ENCODE measurements around the gene MAP3K6. TPM values are rescaled to one million over a fixed set of nuclear protein-coding genes. Genes with fewer than 3 reads are reported as not detected.
A peak's percentile ranks its signal among the peaks of the same experiment; 100 is the strongest.

The MAP3K6 gene
- total and polyA plus RNA-seq, 2 of the 13 experiments (the other 11 are each of a cell fraction or from before 2014, with no cell fraction given) = 2.7 to 3.2 TPM

GRCh38 chr1:27345272-27345671 lies 21.5 kb downstream of the MAP3K6 start:
- in situ Hi-C loops (cut with HindIII; ENCODE audit: extremely low pct_ligation_motif_present, low pct_unique_long_range_greater_than_20kb) (no loop called here), intact Hi-C loops (cut with micrococcal nuclease; ENCODE audit: unreplicated experiment) (no loop called here)
- no peak for TF ChIP-seq MZF1 (CRISPR knock-in tag; IDR thresholded peaks at IDR 0.05; ENCODE audit: borderline replicate concordance)
- TF ChIP-seq KAT2B (IDR thresholded peaks at IDR 0.05; ENCODE audit: borderline replicate concordance, low read depth, low read length) = no peak
- no peak for TF ChIP-seq ZFYVE20 (CRISPR knock-in tag; IDR thresholded peaks at IDR 0.05; ENCODE audit: borderline replicate concordance, low read depth)
- Histone ChIP-seq H3K79me2 (ENCODE audit: insufficient read depth, low read length) (no peaks in the 10 kb centered on the region), H3K4me3 (replicated peaks in 1 of 3; ENCODE audit: insufficient read depth in 1 of 3, low read depth in 2 of 3, low read length in 3 of 3) (no peak overlapping the region), H3K4me2 (ENCODE audit: low read depth, low read length) (no peak overlapping the region), H4K20me1 (ENCODE audit: insufficient read depth, low read length) (no peaks in the 10 kb centered on the region), H3K27ac (ENCODE audit: extremely low read length, insufficient read depth, low read length) (no peak overlapping the region), H3K36me3 (replicated peaks in 1 of 2; ENCODE audit: control insufficient read depth in 1 of 2, insufficient read depth in 2 of 2, low read length in 2 of 2) (no peaks in the 10 kb centered on the region), H3K27me3 (ENCODE audit: control insufficient read depth in 1 of 2, insufficient read depth in 2 of 2, low read length in 2 of 2) (no peaks in the 10 kb centered on the region; a peak in 1 of 5 replicates), H2AFZ (ENCODE audit: low read length) (no peak overlapping the region), H3K9me3 (ENCODE audit: low read length) (no peaks in the 10 kb centered on the region), H3K4me1 (ENCODE audit: insufficient read depth, low read length) (peaks cover 30% of the 10 kb centered on the region), H3K9ac (ENCODE audit: insufficient read depth, low read depth, low read length) (no peak overlapping the region)
- no peak for FAIRE-seq
- DNase-seq (ENCODE audit: low spot score) = no peak
- POLR2A ChIA-PET = interaction anchor here (1.2 kb wide), 1 partner anchor 21 kb away, joined by 5 read pairs; the partner anchor contains the start of gene MAP3K6
- no peak for ATAC-seq
- BruUV-seq (replicated peaks) = no TSS peak
- WGBS (ENCODE audit: low lambda C conversion rate) = 97% methylated on average over 5 of the region's 12 CpGs
- CTCF ChIA-PET (ENCODE audit: low intra/inter-chr PET ratio, low total read pairs) = no interaction called here

GRCh38 chr1:27343639-27344025 lies 23.1 kb downstream of the MAP3K6 start:
- Histone ChIP-seq H3K36me3 (replicated peaks in 1 of 2; ENCODE audit: control insufficient read depth in 1 of 2, insufficient read depth in 2 of 2, low read length in 2 of 2) (no peaks in the 10 kb centered on the region), H2AFZ (ENCODE audit: low read length) (no peak overlapping the region), H3K9me3 (ENCODE audit: low read length) (no peaks in the 10 kb centered on the region), H3K27ac (ENCODE audit: extremely low read length, insufficient read depth, low read length) (peak overlapping the region; percentile 54), H3K4me2 (ENCODE audit: low read depth, low read length) (peak overlapping the region; percentile 99), H3K4me1 (ENCODE audit: insufficient read depth, low read length) (peaks cover 20% of the 10 kb centered on the region), H3K4me3 (replicated peaks in 1 of 3; ENCODE audit: insufficient read depth in 1 of 3, low read depth in 2 of 3, low read length in 3 of 3) (peak overlapping the region; percentile 65 to 84 (median 79)), H4K20me1 (ENCODE audit: insufficient read depth, low read length) (no peaks in the 10 kb centered on the region), H3K27me3 (ENCODE audit: control insufficient read depth in 1 of 2, insufficient read depth in 2 of 2, low read length in 2 of 2) (no peaks in the 10 kb centered on the region; a peak in 1 of 5 replicates), H3K79me2 (ENCODE audit: insufficient read depth, low read length) (no peaks in the 10 kb centered on the region), H3K9ac (ENCODE audit: insufficient read depth, low read depth, low read length) (peak overlapping the region; percentile 72)
- in situ Hi-C loops (cut with HindIII; ENCODE audit: extremely low pct_ligation_motif_present, low pct_unique_long_range_greater_than_20kb) (no loop called here), intact Hi-C loops (cut with micrococcal nuclease; ENCODE audit: unreplicated experiment) (no loop called here)
- DNase-seq (ENCODE audit: low spot score) (no peak), ATAC-seq (no peak), FAIRE-seq (no peak)
- WGBS (ENCODE audit: low lambda C conversion rate) = 56% methylated on average over 5 of the region's 5 CpGs
- BruUV-seq (replicated peaks) = TSS peak; percentile 73
- CTCF ChIA-PET (ENCODE audit: low intra/inter-chr PET ratio, low total read pairs) = no interaction called here
- POLR2A ChIA-PET = interaction anchor here (0.7 to 3.2 kb wide), 4 partner anchors 9 to 22 kb away, joined by 3 to 36 read pairs (median 12); partner anchors contain the start of gene MAP3K6
- TF ChIP-seq ARNT2 (CRISPR knock-in tag; IDR thresholded peaks at IDR 0.05; ENCODE audit: low read depth) = no peak
- TF ChIP-seq SOX6 (IDR thresholded peaks at IDR 0.05) = no peak
- no peak for TF ChIP-seq SOX6 (CRISPR knock-in tag; IDR thresholded peaks at IDR 0.05)
- TF ChIP-seq PBX2 (CRISPR knock-in tag; IDR thresholded peaks at IDR 0.05) = no peak
- no peak for TF ChIP-seq ZNF282 (IDR thresholded peaks at IDR 0.05; ENCODE audit: partially characterized antibody)
- TF ChIP-seq SP4 (CRISPR knock-in tag; IDR thresholded peaks at IDR 0.05) = no peak
- no peak for TF ChIP-seq MLLT10 (CRISPR knock-in tag; IDR thresholded peaks at IDR 0.05)
- no peak for TF ChIP-seq SMAD3 (CRISPR knock-in tag; IDR thresholded peaks at IDR 0.05)
- no peak for TF ChIP-seq NFKB2 (CRISPR knock-in tag; IDR thresholded peaks at IDR 0.05; ENCODE audit: borderline replicate concordance)
- TF ChIP-seq BCLAF1 (IDR thresholded peaks at IDR 0.05) = no peak
